Measurements from ENCODE around the gene LPP.

Gene LPP

GRCh38 chr3:188824566-188824965 is 670.6 kb downstream of the LPP start:
- no peak for ATAC-seq (ENCODE audit: insufficient read depth, low read depth)
- TF ChIP-seq CTCF (IDR thresholded peaks at IDR 0.05; ENCODE audit: borderline replicate concordance, extremely low read depth, low read length, poor library complexity, severe bottlenecking) (no peak), EZH2 (IDR thresholded peaks at IDR 0.05; ENCODE audit: borderline replicate concordance, low read depth, low read length, severe bottlenecking) (no peak)
- Histone ChIP-seq H3K4me1 (ENCODE audit: insufficient read depth, low read length) (no peaks in the 10 kb centered on the region), H2AFZ (ENCODE audit: low read depth, low read length) (no peak overlapping the region), H3K9me3 (ENCODE audit: insufficient read depth, low read length, severe bottlenecking) (no peaks in the 10 kb centered on the region), H3K79me2 (ENCODE audit: insufficient read depth, low read length) (no peaks in the 10 kb centered on the region), H3K27ac (ENCODE audit: low read length) (no peak overlapping the region), H3K4me3 (ENCODE audit: low read depth in 1 of 2, low read length in 2 of 2) (no peak overlapping the region), H4K20me1 (ENCODE audit: insufficient read depth, low read length) (no peaks in the 10 kb centered on the region), H3K9ac (ENCODE audit: low read depth, low read length) (no peak overlapping the region), H3K27me3 (ENCODE audit: insufficient read depth, low read length, poor library complexity) (no peaks in the 10 kb centered on the region), H3K4me2 (ENCODE audit: insufficient read depth, low read length) (no peak overlapping the region), H3K36me3 (ENCODE audit: insufficient read depth, low read length) (no peaks in the 10 kb centered on the region)
- DNase-seq: no peak

GRCh38 chr3:188825901-188826300 is 671.9 kb downstream of the LPP start:
- no peaks in the 10 kb centered on the region for H4K20me1 ChIP-seq (ENCODE audit: insufficient read depth, low read length)
- H3K4me3 ChIP-seq (ENCODE audit: low read depth in 1 of 2, low read length in 2 of 2): no peak overlapping the region
- no peaks in the 10 kb centered on the region for H3K4me1 ChIP-seq (ENCODE audit: insufficient read depth, low read length)
- no peak overlapping the region for H2AFZ ChIP-seq (ENCODE audit: low read depth, low read length)
- DNase-seq: no peak
- ATAC-seq (ENCODE audit: insufficient read depth, low read depth): no peak
- no peak overlapping the region for H3K27ac ChIP-seq (ENCODE audit: low read length)
- TF ChIP-seq EZH2 (IDR thresholded peaks at IDR 0.05; ENCODE audit: borderline replicate concordance, low read depth, low read length, severe bottlenecking): no peak
- no peak for TF ChIP-seq CTCF (IDR thresholded peaks at IDR 0.05; ENCODE audit: borderline replicate concordance, extremely low read depth, low read length, poor library complexity, severe bottlenecking)
- H3K79me2 ChIP-seq (ENCODE audit: insufficient read depth, low read length): no peaks in the 10 kb centered on the region
- H3K27me3 ChIP-seq (ENCODE audit: insufficient read depth, low read length, poor library complexity): no peaks in the 10 kb centered on the region
- no peaks in the 10 kb centered on the region for H3K9me3 ChIP-seq (ENCODE audit: insufficient read depth, low read length, severe bottlenecking)
- H3K36me3 ChIP-seq (ENCODE audit: insufficient read depth, low read length): no peaks in the 10 kb centered on the region
- H3K9ac ChIP-seq (ENCODE audit: low read depth, low read length): no peak overlapping the region
- H3K4me2 ChIP-seq (ENCODE audit: insufficient read depth, low read length): no peak overlapping the region

GRCh38 chr3:188826574-188826973 is 672.6 kb downstream of the LPP start:
- no peaks in the 10 kb centered on the region for H3K4me1 ChIP-seq (ENCODE audit: insufficient read depth, low read length)

More at GRCh38 chr3:188826574-188826973, 672.6 kb downstream of the LPP start:
- H3K9ac ChIP-seq (ENCODE audit: low read depth, low read length): no peak overlapping the region
- H3K9me3 ChIP-seq (ENCODE audit: insufficient read depth, low read length, severe bottlenecking): no peaks in the 10 kb centered on the region
- no peaks in the 10 kb centered on the region for H3K36me3 ChIP-seq (ENCODE audit: insufficient read depth, low read length)
- TF ChIP-seq EZH2 (IDR thresholded peaks at IDR 0.05; ENCODE audit: borderline replicate concordance, low read depth, low read length, severe bottlenecking) (no peak), CTCF (IDR thresholded peaks at IDR 0.05; ENCODE audit: borderline replicate concordance, extremely low read depth, low read length, poor library complexity, severe bottlenecking) (no peak)
- no peak overlapping the region for H3K27ac ChIP-seq (ENCODE audit: low read length)
- H3K79me2 ChIP-seq (ENCODE audit: insufficient read depth, low read length): no peaks in the 10 kb centered on the region
- H3K4me2 ChIP-seq (ENCODE audit: insufficient read depth, low read length): no peak overlapping the region
- no peak overlapping the region for H2AFZ ChIP-seq (ENCODE audit: low read depth, low read length)
- no peaks in the 10 kb centered on the region for H3K27me3 ChIP-seq (ENCODE audit: insufficient read depth, low read length, poor library complexity)
- DNase-seq (no peak), ATAC-seq (ENCODE audit: insufficient read depth, low read depth) (no peak)
- no peak overlapping the region for H3K4me3 ChIP-seq (ENCODE audit: low read depth in 1 of 2, low read length in 2 of 2)
- H4K20me1 ChIP-seq (ENCODE audit: insufficient read depth, low read length): no peaks in the 10 kb centered on the region

All from DND-41 (cell line).